ENCODE results near the gene LRRC61.

- TF ChIP-seq EZH2 (IDR thresholded peaks at IDR 0.05; ENCODE audit: low read length) (no peak), CTCF (optimal IDR thresholded peaks at IDR 0.05 in 1 of 3, IDR thresholded peaks at IDR 0.05 in 1 of 3, conservative IDR thresholded peaks at IDR 0.05 in 1 of 3; ENCODE audit: extremely low read depth in 1 of 3, insufficient read depth in 2 of 3, low read length in 3 of 3) (no peak)
Observed at GRCh38 chr7:150368096-150368883, 45.1 kb downstream of the LRRC61 start, which contains the start of gene REPIN1.
